ENCODE measurements around the gene DYRK2.

Gene DYRK2

GRCh38 chr12:67709367-67709954 lies 60.9 kb downstream of the DYRK2 start:
- Mint-ChIP-seq H3K9me3 (no peaks in the 10 kb centered on the region), H3K4me1 (peaks cover 22% of the 10 kb centered on the region), H3K4me3 (no peak overlapping the region), H3K27ac (no peak overlapping the region), H3K36me3 (ENCODE audit: low read depth) (no peaks in the 10 kb centered on the region), H3K27me3 (ENCODE audit: low read depth) (peaks cover 18% of the 10 kb centered on the region)
- no peak for TF ChIP-seq CTCF (IDR thresholded peaks at IDR 0.05; ENCODE audit: unreplicated experiment in 3 of 3)

GRCh38 chr12:67710582-67710981 lies 62.0 kb downstream of the DYRK2 start:
- peaks cover 17% of the 10 kb centered on the region for H3K27me3 Mint-ChIP-seq (ENCODE audit: low read depth)
- H3K27ac Mint-ChIP-seq, result no peak overlapping the region
- no peak overlapping the region for H3K4me3 Mint-ChIP-seq
- H3K9me3 Mint-ChIP-seq, result no peaks in the 10 kb centered on the region
- H3K4me1 Mint-ChIP-seq, result peaks cover 11% of the 10 kb centered on the region
- TF ChIP-seq CTCF (IDR thresholded peaks at IDR 0.05; ENCODE audit: unreplicated experiment in 3 of 3), result no peak
- H3K36me3 Mint-ChIP-seq (ENCODE audit: low read depth), result no peaks in the 10 kb centered on the region

- Mint-ChIP-seq H3K36me3 (ENCODE audit: low read depth) (no peaks in the 10 kb centered on the region), H3K4me3 (no peak overlapping the region), H3K4me1 (peaks cover 5% of the 10 kb centered on the region), H3K9me3 (no peaks in the 10 kb centered on the region), H3K27me3 (ENCODE audit: low read depth) (peaks cover 17% of the 10 kb centered on the region), H3K27ac (no peak overlapping the region)
- no peak for TF ChIP-seq CTCF (IDR thresholded peaks at IDR 0.05; ENCODE audit: unreplicated experiment in 3 of 3)
Measured at GRCh38 chr12:67712011-67712410, 63.5 kb downstream of the DYRK2 start.

GRCh38 chr12:67714648-67715047 lies 66.1 kb downstream of the DYRK2 start:
- no peak for TF ChIP-seq CTCF (IDR thresholded peaks at IDR 0.05; ENCODE audit: unreplicated experiment in 3 of 3)
- no peaks in the 10 kb centered on the region for H3K9me3 Mint-ChIP-seq
- H3K4me3 Mint-ChIP-seq, result no peak overlapping the region
- peaks cover 17% of the 10 kb centered on the region for H3K27me3 Mint-ChIP-seq (ENCODE audit: low read depth)
- peak overlapping the region in 1 of 3 experiments; percentile 73 for H3K27ac Mint-ChIP-seq
- H3K36me3 Mint-ChIP-seq (ENCODE audit: low read depth), result no peaks in the 10 kb centered on the region
- H3K4me1 Mint-ChIP-seq, result peaks cover 5% of the 10 kb centered on the region
